Progenitor cell of endocrine pancreas (in vitro differentiated cells): ENCODE results near the gene AWAT2. TPM values are rescaled to one million over a fixed set of nuclear protein-coding genes. Genes with fewer than 3 reads are reported as not detected.
"Not testable (repeated sequence)": the region's sequence is repeated elsewhere in the genome, so short reads cannot be mapped to it uniquely, and the experiment has no call there.

ENCODE experiments used
- DNase-seq: peaks from one replicate; pipeline ENCODE4 v3.0.0; 2021; ENCODE audit warnings: low spot score; ENCODE audit not compliant: unreplicated experiment
- H3K27ac Mint-ChIP-seq: 2 replicates; pipeline ENCODE4 v1.8.0; 2021; ENCODE audit warnings: mild to moderate bottlenecking, moderate library complexity, mixed read lengths
- H3K27me3 Mint-ChIP-seq: 2 replicates; pipeline ENCODE4 v1.8.0; 2021; ENCODE audit warnings: mixed read lengths
- H3K36me3 Mint-ChIP-seq: 2 replicates; pipeline ENCODE4 v1.8.0; 2022; ENCODE audit warnings: mixed read lengths; ENCODE audit not compliant: insufficient read depth
- H3K4me1 Mint-ChIP-seq: 2 replicates; pipeline ENCODE4 v1.8.0; 2021; ENCODE audit warnings: low read depth, mixed read lengths
- H3K4me3 Mint-ChIP-seq: 2 replicates; pipeline ENCODE4 v1.8.0; 2021; ENCODE audit warnings: low read depth, mild to moderate bottlenecking, moderate library complexity, mixed read lengths
- H3K9me3 Mint-ChIP-seq: 2 replicates; pipeline ENCODE4 v1.8.0; 2021; ENCODE audit warnings: low read depth, mixed read lengths
- total RNA-seq: library from RNA; stranded (reverse); gene quantifications from 2 replicates; pipeline ENCODE4 v1.2.1, GENCODE V29; 2021
- TF ChIP-seq, protein P1 (sequence below): fragments of 200-600 bp; sonication (generic); IDR thresholded peaks from one replicate; pipeline ENCODE4 v1.5.0; 2021; ENCODE audit warnings: antibody characterized with exemption, mild to moderate bottlenecking; ENCODE audit not compliant: unreplicated experiment

The AWAT2 gene
- total RNA-seq, 1 donor from 2014 or later: not detected

DNA sequence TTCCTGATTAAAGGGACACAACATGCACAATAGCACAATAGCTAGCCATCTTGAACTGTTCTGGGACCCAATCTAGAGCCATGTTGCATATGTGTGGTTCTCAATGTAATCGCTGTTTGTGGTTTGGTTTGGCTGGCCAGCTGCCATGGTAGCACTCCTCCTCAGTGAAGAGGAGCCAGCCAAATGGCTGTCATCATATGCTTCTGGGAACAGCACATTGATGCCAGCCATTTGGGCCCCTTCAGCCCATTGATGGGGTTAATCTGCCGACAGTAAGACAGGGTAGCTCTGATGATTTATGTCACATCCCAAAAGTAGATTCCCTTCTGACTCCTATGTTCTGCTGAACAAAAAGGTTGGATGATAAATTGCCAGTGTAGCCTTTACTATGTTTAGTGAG lies 48.5 kb downstream of the AWAT2 start:
- H3K4me3 Mint-ChIP-seq: no peak overlapping the region
- H3K36me3 Mint-ChIP-seq: no peaks in the 10 kb centered on the region
- no peaks in the 10 kb centered on the region for H3K27me3 Mint-ChIP-seq
- no peak for DNase-seq
- H3K9me3 Mint-ChIP-seq: peaks cover 31% of the 10 kb centered on the region
- TF ChIP-seq, protein P1, sequence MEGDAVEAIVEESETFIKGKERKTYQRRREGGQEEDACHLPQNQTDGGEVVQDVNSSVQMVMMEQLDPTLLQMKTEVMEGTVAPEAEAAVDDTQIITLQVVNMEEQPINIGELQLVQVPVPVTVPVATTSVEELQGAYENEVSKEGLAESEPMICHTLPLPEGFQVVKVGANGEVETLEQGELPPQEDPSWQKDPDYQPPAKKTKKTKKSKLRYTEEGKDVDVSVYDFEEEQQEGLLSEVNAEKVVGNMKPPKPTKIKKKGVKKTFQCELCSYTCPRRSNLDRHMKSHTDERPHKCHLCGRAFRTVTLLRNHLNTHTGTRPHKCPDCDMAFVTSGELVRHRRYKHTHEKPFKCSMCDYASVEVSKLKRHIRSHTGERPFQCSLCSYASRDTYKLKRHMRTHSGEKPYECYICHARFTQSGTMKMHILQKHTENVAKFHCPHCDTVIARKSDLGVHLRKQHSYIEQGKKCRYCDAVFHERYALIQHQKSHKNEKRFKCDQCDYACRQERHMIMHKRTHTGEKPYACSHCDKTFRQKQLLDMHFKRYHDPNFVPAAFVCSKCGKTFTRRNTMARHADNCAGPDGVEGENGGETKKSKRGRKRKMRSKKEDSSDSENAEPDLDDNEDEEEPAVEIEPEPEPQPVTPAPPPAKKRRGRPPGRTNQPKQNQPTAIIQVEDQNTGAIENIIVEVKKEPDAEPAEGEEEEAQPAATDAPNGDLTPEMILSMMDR: no peak
- H3K27ac Mint-ChIP-seq: no peak overlapping the region
- H3K4me1 Mint-ChIP-seq: no peaks in the 10 kb centered on the region

GRCh38 chrX:69998299-69998698 lies 51.4 kb downstream of the AWAT2 start:
- H3K4me3 Mint-ChIP-seq, H3K27ac Mint-ChIP-seq, H3K4me1 Mint-ChIP-seq, H3K36me3 Mint-ChIP-seq, DNase-seq, H3K27me3 Mint-ChIP-seq: not testable (repeated sequence)
- peaks cover 30% of the 10 kb centered on the region for H3K9me3 Mint-ChIP-seq

DNA sequence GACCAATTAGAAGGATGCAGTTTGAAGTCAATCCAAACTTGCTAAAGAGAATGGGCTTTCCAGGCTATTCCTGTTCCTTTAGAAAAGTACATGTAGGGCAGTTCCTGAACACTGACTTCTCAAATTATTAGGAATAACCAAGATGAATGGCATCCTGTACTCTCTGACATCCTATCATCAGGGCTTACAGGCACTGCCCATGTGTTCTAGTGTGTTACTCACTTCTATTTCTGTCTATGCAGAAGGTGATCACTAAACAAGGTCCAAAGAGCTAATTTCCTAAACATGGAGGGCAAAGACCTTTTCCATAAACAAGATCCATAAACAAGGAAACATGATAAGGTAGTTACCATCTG lies 53.6 kb downstream of the AWAT2 start:
- H3K36me3 Mint-ChIP-seq: no peaks in the 10 kb centered on the region
- no peaks in the 10 kb centered on the region for H3K27me3 Mint-ChIP-seq
- DNase-seq: no peak
- H3K27ac Mint-ChIP-seq: no peak overlapping the region
- H3K4me3 Mint-ChIP-seq: no peak overlapping the region
- no peaks in the 10 kb centered on the region for H3K4me1 Mint-ChIP-seq
- TF ChIP-seq, protein P1: no peak
- peaks cover 25% of the 10 kb centered on the region for H3K9me3 Mint-ChIP-seq

- no peak overlapping the region for H3K27ac Mint-ChIP-seq
- TF ChIP-seq, protein P1: no peak
- no peak overlapping the region for H3K4me3 Mint-ChIP-seq
- DNase-seq: no peak
- no peaks in the 10 kb centered on the region for H3K27me3 Mint-ChIP-seq
- peaks cover 25% of the 10 kb centered on the region for H3K9me3 Mint-ChIP-seq
- no peaks in the 10 kb centered on the region for H3K36me3 Mint-ChIP-seq
- no peaks in the 10 kb centered on the region for H3K4me1 Mint-ChIP-seq
Observed at GRCh38 chrX:69995362-69996112, 54.2 kb downstream of the AWAT2 start.

- Mint-ChIP-seq H3K9me3 (peaks cover 19% of the 10 kb centered on the region), H3K4me1 (no peaks in the 10 kb centered on the region), H3K27ac (no peak overlapping the region), H3K36me3 (no peaks in the 10 kb centered on the region), H3K27me3 (no peaks in the 10 kb centered on the region), H3K4me3 (no peak overlapping the region)
- TF ChIP-seq, protein P1: no peak
- no peak for DNase-seq
Observed at GRCh38 chrX:69993494-69993893, 56.2 kb downstream of the AWAT2 start.

DNA sequence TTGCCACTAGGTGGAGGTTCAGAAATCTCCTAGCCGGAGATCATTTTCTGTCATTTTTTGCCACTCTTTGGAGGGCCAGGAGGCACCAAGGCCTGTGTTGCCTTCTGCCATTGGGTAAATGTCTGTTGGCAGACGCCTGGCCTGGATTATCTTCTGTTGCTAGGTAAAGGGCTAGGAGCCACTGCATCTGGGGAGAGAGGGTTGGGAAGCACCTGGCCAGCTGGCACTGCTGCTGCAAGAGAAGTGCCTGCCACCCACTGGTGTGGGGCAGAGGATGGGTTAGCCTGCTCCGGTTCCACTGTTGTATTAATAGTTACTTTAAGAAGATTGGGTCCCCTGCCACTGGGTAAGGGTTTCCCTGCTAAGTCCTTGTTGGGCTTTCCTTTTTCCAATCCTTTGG lies 58.1 kb downstream of the AWAT2 start:
- no peak overlapping the region for H3K4me3 Mint-ChIP-seq
- peaks cover 15% of the 10 kb centered on the region for H3K9me3 Mint-ChIP-seq
- no peak overlapping the region for H3K27ac Mint-ChIP-seq
- DNase-seq: no peak
- TF ChIP-seq, protein P1: no peak
- H3K4me1 Mint-ChIP-seq: no peaks in the 10 kb centered on the region
- no peaks in the 10 kb centered on the region for H3K36me3 Mint-ChIP-seq
- H3K27me3 Mint-ChIP-seq: no peaks in the 10 kb centered on the region
